GM12872 (cell line): ENCODE results near the gene AUTS2.

ENCODE experiments used
- TF ChIP-seq, protein P1 (sequence below): IDR thresholded peaks from 3 replicates; pipeline ENCODE4 v1.5.1; 2011; ENCODE audit warnings: low read depth, mild to moderate bottlenecking, low read length, moderate library complexity; ENCODE audit not compliant: insufficient read depth

The AUTS2 gene

GRCh38 chr7:70321016-70321590 is 722.8 kb downstream of the AUTS2 start:
- TF ChIP-seq, protein P1, sequence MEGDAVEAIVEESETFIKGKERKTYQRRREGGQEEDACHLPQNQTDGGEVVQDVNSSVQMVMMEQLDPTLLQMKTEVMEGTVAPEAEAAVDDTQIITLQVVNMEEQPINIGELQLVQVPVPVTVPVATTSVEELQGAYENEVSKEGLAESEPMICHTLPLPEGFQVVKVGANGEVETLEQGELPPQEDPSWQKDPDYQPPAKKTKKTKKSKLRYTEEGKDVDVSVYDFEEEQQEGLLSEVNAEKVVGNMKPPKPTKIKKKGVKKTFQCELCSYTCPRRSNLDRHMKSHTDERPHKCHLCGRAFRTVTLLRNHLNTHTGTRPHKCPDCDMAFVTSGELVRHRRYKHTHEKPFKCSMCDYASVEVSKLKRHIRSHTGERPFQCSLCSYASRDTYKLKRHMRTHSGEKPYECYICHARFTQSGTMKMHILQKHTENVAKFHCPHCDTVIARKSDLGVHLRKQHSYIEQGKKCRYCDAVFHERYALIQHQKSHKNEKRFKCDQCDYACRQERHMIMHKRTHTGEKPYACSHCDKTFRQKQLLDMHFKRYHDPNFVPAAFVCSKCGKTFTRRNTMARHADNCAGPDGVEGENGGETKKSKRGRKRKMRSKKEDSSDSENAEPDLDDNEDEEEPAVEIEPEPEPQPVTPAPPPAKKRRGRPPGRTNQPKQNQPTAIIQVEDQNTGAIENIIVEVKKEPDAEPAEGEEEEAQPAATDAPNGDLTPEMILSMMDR, result no peak

GRCh38 chr7:70322856-70323255 is 724.6 kb downstream of the AUTS2 start:
- TF ChIP-seq, protein P1, result no peak

DNA sequence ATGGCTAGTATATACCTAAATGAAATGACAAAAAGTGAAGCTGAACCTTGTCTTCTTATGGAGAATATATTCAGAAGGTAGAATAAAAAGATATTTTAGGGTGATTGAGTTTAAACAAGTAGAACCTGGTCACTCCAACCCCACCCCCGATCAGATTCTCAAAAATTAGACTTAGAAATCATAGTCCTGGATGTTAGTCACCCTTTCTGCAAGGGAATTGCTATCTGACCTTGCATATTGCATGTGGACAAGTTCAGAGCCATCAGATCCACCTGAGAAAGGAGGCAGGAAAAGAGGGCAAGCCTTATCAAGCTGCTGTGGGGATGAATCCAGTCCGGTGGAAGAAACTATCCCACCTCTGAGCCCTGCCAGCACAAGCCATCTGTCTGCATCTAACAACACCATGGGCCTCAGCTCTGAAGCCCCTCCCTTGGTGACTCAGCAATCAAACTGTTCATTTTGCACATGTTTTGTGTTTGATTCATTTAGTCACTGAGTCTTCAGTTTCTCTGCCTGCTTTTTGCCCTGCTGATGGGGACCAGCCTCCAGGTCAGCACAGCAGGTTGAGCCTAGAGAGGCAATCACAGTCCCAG is 727.3 kb downstream of the AUTS2 start:
- TF ChIP-seq, protein P1, result no peak

DNA sequence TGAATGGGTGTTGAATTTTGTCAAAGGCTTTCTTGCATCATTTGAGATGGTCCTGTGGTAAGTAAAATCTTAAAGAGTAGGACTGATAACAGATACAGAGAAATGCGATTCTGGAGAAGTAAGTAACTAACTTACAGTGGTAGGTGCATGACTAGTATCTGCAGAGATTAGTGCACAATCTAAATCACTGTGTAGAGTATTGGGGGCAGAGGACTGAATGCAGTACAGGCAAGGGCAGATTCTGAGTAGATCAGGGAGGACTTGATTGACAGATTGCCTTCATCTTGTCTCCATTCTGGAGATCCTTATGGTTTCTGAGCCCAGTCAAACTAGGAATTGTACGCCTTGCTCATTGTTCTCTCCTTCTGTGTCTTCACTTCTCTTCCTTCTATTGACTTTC is 736.0 kb downstream of the AUTS2 start:
- TF ChIP-seq, protein P1, result no peak

DNA sequence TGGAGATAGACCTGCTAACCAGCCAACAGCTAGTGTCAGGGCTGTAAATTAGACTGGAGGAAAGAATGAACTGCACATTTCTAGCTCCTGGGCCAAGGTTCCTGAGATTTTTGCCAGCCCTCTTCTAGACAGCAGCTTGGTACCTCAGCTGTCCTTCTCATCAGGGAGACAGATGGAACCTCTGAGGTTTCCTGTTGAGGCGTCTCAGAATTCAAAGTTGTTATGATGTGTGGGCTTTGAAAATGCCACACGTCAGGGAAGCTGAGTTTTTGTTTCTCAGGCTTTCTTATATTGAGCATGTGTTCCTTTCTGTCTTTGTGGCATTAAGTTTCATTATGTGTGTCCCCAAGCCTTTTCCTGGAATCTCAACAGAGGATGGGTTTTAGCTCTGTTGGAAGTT is 736.6 kb downstream of the AUTS2 start:
- TF ChIP-seq, protein P1, result no peak

GRCh38 chr7:70336536-70336935 is 738.3 kb downstream of the AUTS2 start:
- TF ChIP-seq, protein P1, result no peak

GRCh38 chr7:70338015-70338414 is 739.7 kb downstream of the AUTS2 start:
- TF ChIP-seq, protein P1, result no peak
